Pons (tissue), 1 donor: ENCODE results near the gene KLK4.
A peak's percentile ranks its signal among the peaks of the same experiment; 100 is the strongest.

ENCODE experiments used
- DNase-seq: peaks from one replicate; pipeline ENCODE4 v3.0.0-alpha.2; 2016; ENCODE audit warnings: low spot score

KLK4 gene, protein sequence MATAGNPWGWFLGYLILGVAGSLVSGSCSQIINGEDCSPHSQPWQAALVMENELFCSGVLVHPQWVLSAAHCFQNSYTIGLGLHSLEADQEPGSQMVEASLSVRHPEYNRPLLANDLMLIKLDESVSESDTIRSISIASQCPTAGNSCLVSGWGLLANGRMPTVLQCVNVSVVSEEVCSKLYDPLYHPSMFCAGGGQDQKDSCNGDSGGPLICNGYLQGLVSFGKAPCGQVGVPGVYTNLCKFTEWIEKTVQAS

DNA sequence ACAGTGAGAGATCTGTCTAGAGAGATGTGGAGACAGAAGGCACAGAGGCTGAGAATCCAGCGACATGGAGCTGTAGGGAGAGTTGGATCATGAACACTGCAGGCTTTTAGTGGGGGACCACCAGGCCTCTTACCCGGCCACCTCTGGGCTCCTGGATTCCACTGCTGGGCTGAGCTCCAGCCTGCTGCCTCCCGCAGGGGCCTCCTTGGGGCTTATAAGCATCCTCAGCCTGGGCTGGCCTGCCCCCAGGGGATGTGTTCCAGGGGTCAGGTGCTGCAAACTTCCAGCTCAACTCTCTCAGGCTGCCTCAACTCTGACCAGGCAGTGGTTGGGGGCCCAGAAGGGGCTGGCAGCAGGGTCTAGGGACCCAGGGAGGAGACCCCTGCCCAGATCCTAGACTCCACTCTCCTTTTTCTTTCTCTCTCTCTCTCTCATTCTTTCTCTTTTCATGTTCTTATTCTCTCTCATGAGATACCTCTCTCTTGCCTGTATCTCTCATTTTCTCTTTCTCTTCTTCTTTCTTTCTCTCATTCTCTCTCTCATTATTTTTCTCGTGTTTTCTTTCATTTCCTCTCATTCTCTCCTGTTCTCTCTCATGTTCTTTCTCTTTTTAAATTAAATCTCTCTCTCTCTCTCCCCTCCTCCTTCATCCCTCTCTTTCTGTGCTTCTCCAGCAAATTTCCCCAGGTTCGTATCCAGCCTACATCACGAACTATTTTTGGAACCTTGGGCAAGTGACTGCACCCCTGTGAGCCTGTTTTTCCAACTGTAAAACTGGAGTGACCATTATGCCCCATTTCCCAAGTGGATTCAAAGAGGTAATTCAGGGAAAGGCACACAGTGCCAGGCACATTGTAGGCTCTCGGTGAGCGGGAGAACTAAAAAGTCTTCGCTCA, at the start of gene KLK4:
Gene KLK4 (minus strand): TSS at position 190 of the 896 bp plus-strand sequence. CDS start 657 bp downstream, outside the sequence.
- no peak for DNase-seq

DNA sequence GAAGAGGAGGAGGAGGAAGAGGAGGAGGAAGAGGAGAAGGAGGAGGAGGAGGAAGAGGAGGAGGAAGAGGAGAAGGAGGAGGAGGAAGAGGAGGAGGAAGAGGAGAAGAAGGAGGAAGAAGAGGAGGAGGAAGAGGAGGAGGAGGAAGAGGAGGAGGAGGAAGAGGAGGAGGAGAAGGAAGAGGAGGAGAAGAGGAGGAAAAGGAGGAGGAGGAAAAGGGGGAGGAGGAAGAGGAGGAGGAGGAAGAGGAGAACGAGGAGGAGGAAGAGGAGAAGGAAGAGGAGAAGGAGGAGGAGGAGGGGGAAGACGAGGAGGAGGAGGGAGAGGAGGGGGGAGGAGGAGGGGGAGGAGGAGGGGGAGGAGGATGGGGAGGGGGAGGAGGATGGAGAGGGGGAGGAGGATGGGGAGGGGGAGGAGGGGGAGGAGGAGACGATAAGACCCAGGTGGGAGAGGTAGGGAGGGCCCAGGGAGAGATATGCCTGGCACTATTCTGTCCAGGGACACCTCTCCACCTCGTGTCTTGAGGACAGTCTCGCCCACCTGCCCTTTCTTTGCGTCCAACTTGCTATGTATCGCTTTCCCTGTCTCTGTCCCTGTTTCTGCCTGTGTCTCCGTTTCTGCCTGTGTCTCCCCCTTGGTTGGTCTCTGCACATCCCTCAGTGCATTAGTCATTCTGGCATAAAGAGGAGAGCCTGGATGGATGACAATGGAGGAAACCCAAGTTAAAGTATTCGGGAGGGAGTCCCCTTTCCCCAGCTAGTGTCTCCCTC, 48.7 kb upstream of the KLK4 start:
- DNase-seq, result no peak

DNA sequence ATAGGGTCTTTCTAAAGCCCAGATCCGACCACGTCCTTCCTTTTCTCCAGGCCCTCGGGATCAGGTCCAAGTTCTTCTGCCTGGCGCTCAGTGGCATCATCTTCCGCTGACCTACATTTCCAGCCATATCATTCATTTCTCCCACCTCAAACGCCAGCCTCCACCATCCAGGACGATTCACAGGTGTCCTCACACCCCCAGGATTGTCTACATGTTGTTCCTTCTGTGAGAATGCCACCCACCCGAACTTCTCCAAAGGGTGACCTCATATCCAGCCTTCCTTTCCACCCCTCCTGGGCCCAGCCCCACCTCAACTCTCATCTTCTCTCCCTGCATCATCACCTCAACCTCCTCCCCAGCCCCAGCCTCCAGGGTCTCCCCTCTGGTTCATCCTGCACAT, 46.4 kb upstream of the KLK4 start:
- no peak for DNase-seq

DNA sequence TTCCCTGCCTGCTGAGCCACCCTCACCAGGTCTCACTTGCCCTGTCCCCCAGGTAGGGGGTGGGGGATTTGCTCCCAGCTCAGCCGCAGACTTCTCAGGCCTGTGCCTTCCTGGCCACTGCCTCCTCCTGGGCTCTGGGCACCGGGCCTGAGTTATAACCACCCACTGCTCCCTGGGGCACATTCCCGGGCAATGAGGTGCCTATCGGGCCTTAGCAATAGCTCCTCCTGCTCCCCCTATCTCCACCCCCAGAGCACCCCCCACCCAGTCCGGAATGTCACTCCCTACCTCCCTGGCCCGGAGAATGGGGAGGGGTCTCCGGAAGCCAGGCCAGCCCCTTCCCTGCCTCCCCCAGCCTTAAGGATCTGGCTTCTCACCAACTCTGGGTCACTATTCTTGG, 41.7 kb upstream of the KLK4 start, which contains the start of gene KLK5:
Gene KLK5 (minus strand): TSS at position 129 of the 400 bp plus-strand sequence. CDS start 381 bp downstream, outside the sequence.
- no peak for DNase-seq

DNA sequence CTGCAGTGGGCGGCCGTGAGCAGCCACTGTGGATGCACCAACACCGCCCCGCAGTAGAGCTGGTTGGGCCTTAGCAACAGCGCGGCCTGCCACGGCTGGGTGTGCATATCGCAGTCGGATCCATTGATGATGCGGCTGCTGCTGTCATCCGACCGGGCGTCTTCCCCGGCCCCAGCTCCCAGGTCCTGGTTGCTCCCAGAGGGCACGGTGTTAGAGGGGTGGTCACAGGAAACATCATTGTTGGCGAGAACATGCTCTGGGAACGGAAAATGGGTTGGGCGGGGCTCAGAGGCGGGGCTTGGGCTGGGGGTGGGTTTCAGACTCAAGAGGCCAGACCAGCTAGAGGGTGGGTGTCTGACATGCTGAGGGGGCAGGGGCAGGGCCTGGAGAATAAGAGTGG, 38.7 kb upstream of the KLK4 start:
- DNase-seq, result no peak

DNA sequence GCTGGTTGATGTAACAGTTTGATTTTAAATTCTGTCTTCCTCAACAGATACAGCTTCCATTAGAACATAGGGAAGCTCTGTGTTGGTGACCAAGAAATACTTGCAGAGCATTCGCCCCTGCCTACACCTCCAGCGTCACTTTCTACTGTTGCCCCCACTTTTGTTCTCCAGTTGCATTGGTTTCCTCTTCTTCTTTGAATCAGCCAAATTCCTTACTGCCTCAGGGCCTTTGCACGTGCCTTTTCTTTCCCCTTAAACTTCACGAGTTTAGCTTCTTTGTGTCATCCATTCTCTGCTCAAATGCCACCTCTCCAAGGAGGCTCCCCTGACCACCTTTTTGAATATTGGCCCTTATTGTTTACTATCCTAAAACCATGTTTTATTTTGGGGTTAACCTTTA, 35.9 kb upstream of the KLK4 start:
- DNase-seq, result no peak

DNA sequence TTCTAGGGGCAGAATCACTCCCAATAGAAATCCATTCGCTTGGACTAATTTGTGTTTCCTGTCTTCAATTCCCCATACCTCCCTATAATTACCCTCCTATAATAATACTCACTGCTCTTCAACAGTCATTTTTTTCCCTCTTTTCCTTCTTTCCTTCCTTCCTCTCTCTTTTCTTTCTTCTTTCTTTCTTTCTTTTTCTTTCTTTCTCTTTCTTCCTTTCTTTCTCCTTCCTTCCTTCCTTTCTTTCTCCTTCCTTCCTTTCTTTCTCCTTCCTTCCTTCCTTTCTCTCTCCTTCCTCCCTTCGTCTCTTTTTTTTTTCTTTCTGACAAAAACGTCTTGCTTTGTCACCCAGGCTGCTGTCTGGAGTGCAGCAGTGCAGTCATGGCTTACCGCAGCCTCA, 33.6 kb upstream of the KLK4 start:
- DNase-seq, result no peak

DNA sequence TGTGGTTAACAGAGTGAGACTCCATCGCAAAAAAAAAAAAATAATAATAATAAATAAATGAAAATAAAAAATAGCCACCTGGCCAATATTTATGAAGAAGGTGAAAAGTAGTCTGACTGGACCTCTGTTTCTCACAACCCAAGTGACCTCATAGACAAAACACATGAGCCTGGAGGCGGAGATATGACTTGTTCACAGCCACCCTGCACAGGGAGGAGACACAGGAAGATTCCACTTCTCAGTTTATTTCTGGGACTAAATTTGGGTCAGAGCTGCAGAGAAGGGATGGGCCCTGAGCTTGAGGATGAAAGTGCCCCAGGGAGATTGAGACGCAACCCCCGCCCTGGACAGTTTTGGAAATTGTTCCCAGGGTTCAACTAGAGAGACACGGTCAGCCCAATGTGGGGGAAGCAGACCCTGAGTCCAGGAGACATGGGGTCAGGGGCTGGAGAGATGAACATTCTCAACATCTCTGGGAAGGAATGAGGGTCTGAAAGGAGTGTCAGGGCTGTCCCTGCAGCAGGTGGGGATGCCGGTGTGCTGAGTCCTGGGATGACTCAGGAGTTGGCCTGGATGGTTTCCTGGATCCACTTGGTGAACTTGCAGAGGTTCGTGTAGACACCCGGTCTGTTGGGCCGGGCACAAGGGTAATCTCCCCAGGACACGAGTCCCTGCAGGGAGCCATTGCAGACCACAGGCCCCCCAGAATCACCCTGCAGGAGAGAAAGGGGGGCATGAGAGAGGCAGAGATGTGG, 32.1 kb upstream of the KLK4 start:
- DNase-seq, result no peak

DNA sequence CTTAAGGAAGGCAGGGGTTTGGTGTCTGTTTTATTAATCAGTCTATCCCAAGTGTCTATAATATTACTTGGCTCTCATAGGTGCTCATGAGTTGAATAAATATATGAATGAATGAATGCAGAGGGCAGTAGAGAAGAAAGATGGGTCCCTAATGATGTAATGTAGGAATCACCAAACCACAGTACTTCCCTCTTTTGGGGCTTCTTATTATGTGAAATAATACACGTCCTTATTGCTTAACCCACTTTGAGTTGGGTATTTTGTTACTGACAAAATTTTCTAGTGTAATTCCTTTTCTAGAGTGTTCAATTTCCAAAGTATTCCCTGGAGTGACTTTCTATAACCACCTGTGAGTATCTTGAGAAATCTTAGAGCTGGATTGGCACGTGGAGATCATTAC, 28.4 kb upstream of the KLK4 start:
- DNase-seq, result no peak

DNA sequence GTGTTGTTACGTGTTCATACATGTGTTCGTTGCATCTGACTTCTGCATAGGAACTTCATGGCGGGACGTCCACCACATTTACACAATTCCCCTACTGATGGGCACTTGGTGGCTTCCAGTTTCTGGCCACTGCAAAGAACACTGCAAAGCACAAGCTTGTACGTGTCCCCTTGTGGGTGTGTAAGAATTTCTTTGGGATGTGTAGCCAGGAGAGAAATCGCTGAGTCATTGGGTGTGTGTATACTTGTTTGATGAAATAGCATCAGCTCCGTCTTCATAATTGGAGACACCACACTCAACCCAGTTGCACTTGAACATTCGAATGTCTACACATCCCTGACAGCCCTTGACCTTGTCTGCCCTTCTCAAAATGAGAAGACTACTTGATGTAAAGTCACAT, 22.4 kb upstream of the KLK4 start:
- DNase-seq, result no peak

DNA sequence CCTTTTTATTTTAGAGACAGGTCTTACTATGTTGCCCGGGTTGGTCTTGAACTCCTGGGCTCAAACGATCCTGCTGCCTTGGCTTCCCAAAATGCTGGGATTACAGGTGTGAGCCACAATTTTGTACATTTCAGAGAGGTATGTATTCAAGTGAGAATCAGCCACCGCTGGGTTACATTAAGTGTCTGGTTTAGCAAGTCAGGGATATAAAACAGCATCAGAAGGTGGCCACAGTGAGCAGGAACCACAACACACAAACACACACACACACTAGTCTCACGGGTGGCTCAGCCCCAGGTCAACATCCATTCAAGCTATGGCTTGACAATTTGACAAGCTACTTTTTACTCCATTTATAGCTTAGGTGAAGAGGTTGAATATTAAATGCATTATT, 21.5 kb upstream of the KLK4 start:
- no peak for DNase-seq

DNA sequence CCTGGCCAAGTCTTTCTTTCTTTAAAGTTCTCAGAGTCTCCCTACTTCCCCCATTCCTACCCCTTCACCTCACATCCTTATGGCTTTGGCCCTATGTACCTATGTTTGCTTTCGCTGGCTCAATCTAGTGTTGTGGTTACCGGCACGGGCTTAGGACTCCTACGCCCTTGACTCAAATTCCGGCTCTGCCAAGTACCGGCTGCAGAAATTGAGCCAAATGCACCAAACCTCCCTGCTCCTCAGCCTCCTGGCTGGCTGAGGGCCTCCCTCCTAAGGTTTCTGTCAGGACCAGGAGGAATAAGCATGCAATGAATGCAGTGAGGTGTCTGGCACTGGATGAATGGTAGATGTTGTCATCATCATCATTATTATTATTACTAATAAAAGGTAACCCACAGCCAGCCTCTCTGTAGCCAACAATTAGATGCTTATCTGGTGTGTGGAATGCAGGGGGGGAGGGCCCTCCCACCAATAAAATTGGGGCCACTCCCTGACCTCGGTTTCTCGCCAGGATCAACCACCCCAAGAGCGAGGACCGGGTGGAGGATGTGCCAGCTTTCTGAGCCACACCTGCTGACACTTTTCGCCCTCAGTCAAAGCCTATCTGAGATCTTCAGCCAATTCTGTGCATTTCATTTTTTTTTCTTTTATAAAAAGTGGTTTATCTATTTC, 21.0 kb upstream of the KLK4 start:
- DNase-seq, result no peak

DNA sequence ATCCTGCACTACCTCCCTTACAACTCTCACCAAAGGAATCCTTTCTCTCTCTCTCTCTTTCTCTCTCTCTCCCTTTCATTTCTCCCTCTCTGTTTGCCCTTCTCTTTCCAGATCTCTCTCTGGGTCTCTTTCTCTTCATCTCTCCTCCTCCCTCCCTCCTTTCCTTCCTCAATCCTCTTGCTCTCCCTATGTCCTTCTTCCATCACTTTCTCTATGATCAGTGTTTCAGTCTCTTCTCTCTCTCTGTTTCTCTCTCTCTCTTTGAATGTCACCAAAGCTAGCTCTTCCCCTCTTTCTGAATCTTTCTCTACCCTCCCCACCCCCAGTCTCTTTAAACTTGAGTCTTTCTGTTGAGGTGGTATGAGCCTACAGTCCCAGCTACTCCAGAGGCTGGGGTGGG, 19.8 kb upstream of the KLK4 start:
- no peak for DNase-seq

DNA sequence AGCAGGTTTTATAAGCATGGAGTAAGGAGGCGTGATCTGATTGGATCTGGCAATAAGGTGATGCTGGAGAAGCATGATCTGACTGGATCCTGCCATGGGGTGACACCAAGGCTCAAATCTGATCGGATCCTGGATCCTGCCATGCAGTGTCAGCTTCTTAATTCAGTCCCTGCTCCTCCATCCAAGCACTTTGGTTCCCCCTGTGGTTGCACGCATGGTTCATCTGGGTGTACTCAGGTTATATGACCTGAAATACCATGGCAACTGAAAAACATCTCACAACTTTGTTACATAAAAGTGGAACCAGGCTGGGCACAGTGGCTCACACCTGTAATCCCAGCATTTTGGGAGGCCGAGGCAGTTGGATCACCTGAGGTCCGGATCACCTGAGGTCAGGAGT, 17.6 kb upstream of the KLK4 start:
- DNase-seq, result no peak

DNA sequence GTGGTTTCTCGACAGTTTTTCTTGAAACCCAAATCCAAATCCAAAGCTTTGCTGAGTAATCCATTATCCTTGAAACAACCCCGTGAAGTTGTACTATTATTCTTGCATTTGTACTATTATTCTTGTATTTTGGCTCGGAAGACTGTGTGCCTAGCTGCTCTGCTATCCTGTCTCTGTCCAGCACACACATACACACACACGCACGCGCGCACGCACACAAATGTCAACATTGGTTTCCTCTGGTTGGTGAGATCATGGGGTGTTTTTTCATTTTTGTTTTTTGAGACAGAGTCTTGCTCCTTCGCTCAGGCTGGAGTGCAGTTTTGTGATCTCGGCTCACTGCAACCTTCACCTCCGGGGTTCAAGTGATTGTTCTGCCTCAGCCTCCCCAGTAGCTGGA, 14.9 kb upstream of the KLK4 start:
- DNase-seq, result no peak

DNA sequence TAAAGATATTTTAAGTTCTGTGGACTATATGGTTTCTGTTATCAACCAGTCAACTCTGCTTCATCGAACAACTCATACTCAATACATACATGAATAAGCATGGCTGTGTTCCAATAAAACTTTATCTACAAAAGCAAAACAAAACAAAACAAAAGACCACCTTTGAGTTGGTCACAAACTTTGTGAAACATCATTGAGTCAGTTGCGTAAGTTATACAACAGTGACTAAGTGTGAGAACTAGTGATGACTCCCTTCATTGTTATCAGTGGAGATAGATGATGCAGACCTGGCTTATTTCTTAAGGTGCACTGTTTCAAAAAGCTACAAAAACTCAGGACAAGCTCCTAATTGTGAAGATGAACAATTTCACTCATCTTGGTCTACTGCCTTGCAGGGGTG, 14.5 kb upstream of the KLK4 start:
- DNase-seq, result no peak

DNA sequence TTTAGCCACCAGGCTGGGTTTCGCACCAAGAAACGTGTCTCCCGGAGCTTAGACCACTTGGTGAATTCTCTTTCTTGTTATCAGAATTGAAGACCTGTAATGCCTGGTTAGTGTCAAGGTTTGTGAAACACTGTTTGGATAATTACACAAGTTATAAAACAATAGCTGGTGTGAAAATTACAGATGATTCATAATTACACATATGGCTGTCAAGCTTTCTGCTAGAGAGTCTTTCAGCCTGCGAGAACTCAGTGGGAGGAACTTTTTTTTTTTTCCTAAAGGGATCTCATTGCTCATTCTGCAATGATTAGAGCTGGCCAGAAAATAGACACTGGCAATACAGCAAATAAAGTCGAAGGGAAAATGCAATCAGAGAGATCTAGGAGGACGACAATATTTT, 13.4 kb upstream of the KLK4 start:
- DNase-seq, result no peak

DNA sequence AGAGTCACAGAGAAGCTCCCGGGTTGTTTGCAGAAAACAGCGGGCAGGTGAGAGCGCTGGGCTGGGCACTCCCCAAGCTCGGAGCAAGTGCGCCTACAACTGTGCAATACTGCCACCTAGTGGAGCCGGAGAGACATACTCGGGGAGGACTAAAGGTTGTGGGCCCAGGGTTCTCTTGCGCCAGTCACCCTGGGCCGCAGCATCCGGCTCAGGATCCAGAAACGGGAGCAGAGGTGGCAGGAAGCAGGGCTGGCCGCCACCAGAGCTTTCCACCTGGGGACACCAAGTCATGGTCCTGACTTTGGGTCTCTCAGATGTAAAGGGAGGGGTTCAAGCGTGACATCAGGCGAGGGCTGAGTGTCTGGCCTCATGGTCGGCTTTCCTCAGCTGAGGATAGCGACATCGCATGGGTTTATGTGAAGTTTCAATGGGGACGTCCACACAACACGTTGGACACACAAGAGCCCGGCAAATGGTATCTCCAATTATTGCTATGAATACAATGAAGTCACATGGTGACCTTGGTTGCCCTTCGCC, 11.2 kb upstream of the KLK4 start:
- peak; percentile 73 for DNase-seq

DNA sequence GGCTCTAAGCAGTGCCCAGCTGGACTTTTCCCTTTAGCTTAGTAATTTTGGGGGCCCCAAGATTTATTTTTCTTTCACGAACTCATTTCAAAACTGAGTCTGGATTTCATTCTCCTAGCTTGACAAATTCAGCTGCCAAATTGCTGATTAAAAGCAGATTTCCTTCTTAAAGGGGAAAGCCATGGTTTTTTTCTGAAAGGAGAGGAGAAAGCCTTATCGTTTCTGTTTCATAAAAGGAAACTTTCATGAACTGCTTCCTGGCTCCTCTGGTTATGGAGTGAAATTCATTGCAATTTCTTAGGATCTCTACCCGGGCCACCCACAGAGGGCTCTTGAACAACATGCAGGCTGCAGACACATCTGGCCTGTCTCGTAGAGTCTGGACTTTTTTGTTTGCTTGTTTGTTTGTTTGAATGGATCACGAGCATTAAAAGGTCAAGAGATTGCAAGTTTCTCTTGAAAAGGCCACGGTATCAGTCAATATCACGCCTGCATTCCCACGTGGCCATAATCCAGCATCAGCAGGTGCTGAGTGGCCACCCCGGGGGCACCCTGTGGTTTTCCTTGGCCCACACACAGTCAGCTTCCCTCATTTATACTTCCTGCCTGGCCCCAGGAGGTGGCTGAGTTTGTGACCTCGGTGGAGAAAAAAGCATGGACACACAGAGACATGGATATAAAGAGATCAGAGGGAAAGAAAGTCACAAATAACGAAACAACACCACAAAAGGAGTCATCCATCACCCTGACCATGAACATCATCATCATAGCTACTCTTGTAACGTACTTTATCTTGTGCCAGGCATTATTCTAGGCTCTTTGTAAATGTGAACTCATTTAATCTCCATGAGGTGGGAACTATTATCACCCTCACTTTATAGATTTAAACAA, 10.5 kb upstream of the KLK4 start:
- DNase-seq, result no peak

DNA sequence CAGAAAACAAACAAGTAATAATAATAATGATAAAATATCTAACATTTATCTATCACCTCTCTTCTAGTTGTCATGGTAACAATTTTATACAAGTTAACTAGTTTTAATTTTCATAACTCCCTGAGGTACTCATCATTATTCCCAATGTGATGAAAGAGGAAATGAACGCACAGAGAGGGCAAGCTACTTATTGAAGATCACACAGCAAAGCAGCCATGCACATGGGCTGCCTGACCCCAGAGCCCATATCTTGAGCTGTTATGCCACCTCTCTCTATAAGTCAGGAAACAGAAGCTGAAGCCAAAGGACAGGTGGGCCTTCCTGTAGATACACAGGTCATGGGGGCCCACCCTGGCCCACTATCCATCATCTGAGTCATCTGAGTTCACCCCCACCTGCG, 4.9 kb upstream of the KLK4 start:
- no peak for DNase-seq
